GM23338 (cell line): ENCODE measurements around the gene GCH1.

Experiments used
- CTCF ChIP-seq, 2 experiments: fragments of 200-600 bp in 1 of 2; sonication (generic) in 1 of 2; conservative IDR thresholded peaks; 2 replicates each; pipeline versions ENCODE4 v1.5.1 to v1.6.1; 2016 to 2017; ENCODE audit warnings: antibody characterized with exemption in 2 of 2, low read depth in 2 of 2, mild to moderate bottlenecking in 2 of 2, moderate library complexity in 1 of 2
- EZH2phosphoT487 ChIP-seq: fragments of 200-600 bp; sonication (generic); IDR thresholded peaks from one replicate; pipeline ENCODE4 v1.8.1; 2018; ENCODE audit warnings: antibody characterized with exemption; ENCODE audit not compliant: unreplicated experiment
- JUNB ChIP-seq: IDR thresholded peaks from one replicate; pipeline ENCODE4 v1.6.1; 2016; ENCODE audit warnings: antibody characterized with exemption; ENCODE audit not compliant: unreplicated experiment
- POLR2AphosphoS5 ChIP-seq: IDR thresholded peaks from 2 replicates; pipeline ENCODE4 v1.6.1; 2016; ENCODE audit warnings: antibody characterized with exemption, low read depth
- REST ChIP-seq: IDR thresholded peaks from one replicate; pipeline ENCODE4 v1.6.1; 2018; ENCODE audit warnings: antibody characterized with exemption; ENCODE audit not compliant: unreplicated experiment
- STAT1 ChIP-seq: IDR thresholded peaks from one replicate; pipeline ENCODE4 v1.6.1; 2016; ENCODE audit warnings: antibody characterized with exemption; ENCODE audit not compliant: unreplicated experiment
- ZNF114 ChIP-seq: fragments of 250-450 bp; sonication (Bioruptor Pico); IDR thresholded peaks from 2 replicates; pipeline ENCODE4 v1.5.0; 2020; ENCODE audit warnings: mild to moderate bottlenecking, moderate library complexity

GRCh38 chr14:54807881-54808280, 94.7 kb downstream of the GCH1 start:
- TF ChIP-seq CTCF (conservative IDR thresholded peaks at IDR 0.05; ENCODE audit: low read depth in 2 of 2) (no peak), POLR2AphosphoS5 (no peak), ZNF114 (CRISPR knock-in tag) (no peak), JUNB (no peak), EZH2phosphoT487 (no peak), REST (no peak), STAT1 (no peak)
